GM12878 (cell line): ENCODE results near the gene ACSF3. TPM values are rescaled to one million over a fixed set of nuclear protein-coding genes. Genes with fewer than 3 reads are reported as not detected.

Experiments
- ATAC-seq: fragments of 200-7000 bp; cut with Tn5 transposase; 3 replicates; pipeline ENCODE4 v1.9.1; 2020; ENCODE audit warnings: mild to moderate bottlenecking, moderate library complexity
- BruUV-seq: library from RNA; stranded (reverse); fragments of 400-500 nt; replicated peaks from 2 replicates; lab custom pipeline; 2021; lab: Mats Ljungman, UMichigan
- CTCF ChIA-PET: fragments of 300-600 bp; sonication (Branson Sonifier 250); formaldehyde crosslinking; extraction: SDS; loops from one replicate; lab custom pipeline; 2021; ENCODE audit warnings: inconsistent platforms; lab: Yijun Ruan, JAX
- POLR2A ChIA-PET: fragments of 350-600 bp; formaldehyde crosslinking; extraction: SDS; loops from one replicate; lab custom pipeline; 2021; ENCODE audit warnings: inconsistent platforms; lab: Charles Lee
- RAD21 ChIA-PET: fragments of 300-600 bp; sonication (Branson Sonifier 250); formaldehyde crosslinking; loops from one replicate; lab custom pipeline; 2023; ENCODE audit warnings: antibody characterized with exemption; ENCODE audit not compliant: unreplicated experiment; lab: Charles Lee
- SMC1A ChIA-PET: fragments of 300-600 bp; sonication (Branson Sonifier 250); formaldehyde crosslinking; loops from one replicate; lab custom pipeline; 2023; ENCODE audit not compliant: unreplicated experiment, uncharacterized antibody; lab: Charles Lee
- DNase-seq: peaks from one replicate; pipeline ENCODE4 v3.0.0-alpha.2; 2011; ENCODE audit warnings: low read depth, low spot score
- FAIRE-seq: peaks from 3 replicates; lab custom pipeline; 2011; peaks lifted over from hg19 to GRCh38; lab: Jason Lieb, UNC
- H2AFZ ChIP-seq: 2 replicates; pipeline ENCODE4 v1.6.0; 2011; ENCODE audit warnings: low read depth, low read length, control low read depth; ENCODE audit not compliant: control insufficient read depth
- H3K27ac ChIP-seq: 2 replicates; pipeline ENCODE4 v1.5.1; 2011; ENCODE audit warnings: control low read depth; ENCODE audit not compliant: control insufficient read depth, insufficient read depth
- H3K27me3 ChIP-seq, 2 experiments: replicated peaks in 1 of 2; 2 replicates each; pipeline versions ENCODE4 v1.6.0 to v1.6.1; 2011; ENCODE audit warnings: low read length in 1 of 2; ENCODE audit not compliant: control insufficient read depth in 2 of 2, insufficient read depth in 2 of 2
- H3K36me3 ChIP-seq, 2 experiments: 2 replicates each; pipeline ENCODE4 v1.5.1; 2011; ENCODE audit warnings: low read length in 1 of 2; ENCODE audit not compliant: control insufficient read depth in 2 of 2, insufficient read depth in 2 of 2
- H3K4me1 ChIP-seq: 2 replicates; pipeline ENCODE4 v1.6.1; 2011; ENCODE audit warnings: mild to moderate bottlenecking, low read length, moderate library complexity, mixed read lengths; ENCODE audit not compliant: control insufficient read depth, insufficient read depth
- H3K4me2 ChIP-seq: 2 replicates; pipeline ENCODE4 v1.6.0; 2011; ENCODE audit warnings: control low read depth; ENCODE audit not compliant: control insufficient read depth, insufficient read depth
- H3K4me3 ChIP-seq: fragments of 200-600 bp; sonication (generic); 2 replicates; pipeline ENCODE4 v1.5.1; 2016
- H3K79me2 ChIP-seq: 2 replicates; pipeline ENCODE4 v1.6.0; 2011; ENCODE audit warnings: low read length; ENCODE audit not compliant: control insufficient read depth, insufficient read depth
- H3K9ac ChIP-seq: 2 replicates; pipeline ENCODE4 v1.8.0; 2011; ENCODE audit warnings: low read length, control low read depth, mixed read lengths; ENCODE audit not compliant: control insufficient read depth, insufficient read depth
- H3K9me3 ChIP-seq: replicated peaks from 3 replicates; pipeline ENCODE4 v1.5.1; 2011; ENCODE audit warnings: mild to moderate bottlenecking, low read length; ENCODE audit not compliant: control insufficient read depth, insufficient read depth
- H4K20me1 ChIP-seq: 2 replicates; pipeline ENCODE4 v1.6.0; 2011; ENCODE audit not compliant: control insufficient read depth, insufficient read depth
- ATF3 ChIP-seq: IDR thresholded peaks from 2 replicates; pipeline ENCODE4 v1.6.1; 2011; ENCODE audit warnings: low read depth, mild to moderate bottlenecking, low read length, moderate library complexity, borderline replicate concordance; ENCODE audit errors: extremely low read depth
- POLR2A ChIP-seq: IDR thresholded peaks from 2 replicates; pipeline ENCODE4 v1.6.1; 2011; ENCODE audit warnings: low read depth, mild to moderate bottlenecking, low read length
- WGBS: methylation state at CpG from one replicate; pipeline ENCODE4 v1.1.6; 2016; ENCODE audit warnings: low lambda C conversion rate; ENCODE audit not compliant: insufficient replicate concordance, insufficient coverage; ENCODE audit errors: missing lambda C conversion rate; 5-methylcytosine and 5-hydroxymethylcytosine counted together
- in situ Hi-C: fragments of 300-500 bp; cut with MboI; formaldehyde crosslinking; loops from 9 replicates; pipeline ENCODE4 v1.14.3; 2018; ENCODE audit warnings: mixed read lengths
- intact Hi-C: fragments of 100-400 bp; cut with micrococcal nuclease; formaldehyde crosslinking; loops from one replicate; pipeline ENCODE4 v1.14.2; 2022; ENCODE audit not compliant: unreplicated experiment
- polyA plus RNA-seq, 11 experiments: library from polyadenylated mRNA; depleted of rRNA in 4 of 11; unstranded in 6 of 11; stranded (reverse) in 5 of 11; fragments of >200 nt; fragmentation: Nextera tagmentation in 4 of 11; fragmentation: Illumina TruSeq in 1 of 11; extraction: Ambion mirVana in 4 of 11; extraction: Trizol in 1 of 11; gene quantifications; 1 replicate in 1 of 11; 2 replicates in 10 of 11; pipeline versions ENCODE4 v1.2.1 to v1.2.3, GENCODE V29; 2011 to 2016; ENCODE audit warnings: inconsistent platforms in 2 of 11, missing spikeins in 2 of 11, low read depth in 1 of 11
- total RNA-seq, 4 experiments: library from RNA; depleted of rRNA in 3 of 4; stranded (reverse); fragments of >200 nt in 3 of 4; fragmentation: Illumina TruSeq in 1 of 4; extraction: Trizol in 1 of 4; gene quantifications; 2 replicates each; pipeline versions ENCODE4 v1.2.1 to v1.2.3, GENCODE V29; 2013 to 2021

The ACSF3 gene
- total and polyA plus RNA-seq, 10 of the 15 experiments (the other 5 are each of a cell fraction or from before 2014, with no cell fraction given), result 1.0 to 44.4 (median 25.8) TPM

- WGBS, result 57% methylated on average over 24 of the region's 24 CpGs
- TF ChIP-seq POLR2A (0 out of 2 replicates have a peak, but pooled peaks have one; percentile 6), ATF3 (no peak)
- FAIRE-seq (no peak), ATAC-seq (no peak; the same call in 1 of the 3 replicates), DNase-seq (no peak)
- SMC1A ChIA-PET, result interaction anchor here (1.7 kb wide), 1 partner anchor 184 kb away, joined by 5 read pairs; no protein-coding TSS in a partner anchor
- H4K20me1 ChIP-seq, result no peaks in the 10 kb centered on the region
- in situ Hi-C loops, result no loop called here
- intact Hi-C loops, result no loop called here
- no peak overlapping the region for H3K27ac ChIP-seq
- H3K27me3 ChIP-seq, result no peaks in the 10 kb centered on the region
- H3K4me2 ChIP-seq, result no peak overlapping the region
- H3K9me3 ChIP-seq, result no peaks in the 10 kb centered on the region; the same call in 2 of the 3 replicates
- H3K9ac ChIP-seq, result no peak overlapping the region
- no peak overlapping the region for H2AFZ ChIP-seq
- BruUV-seq, result no TSS peak
- H3K36me3 ChIP-seq, result no peaks in the 10 kb centered on the region
- no peaks in the 10 kb centered on the region for H3K79me2 ChIP-seq
- CTCF ChIA-PET, result interaction anchor here (0.7 to 1.5 kb wide), 4 partner anchors 11 to 395 kb away, joined by 3 to 4 read pairs (median 4); no protein-coding TSS in a partner anchor
- POLR2A ChIA-PET, result no interaction called here
- H3K4me3 ChIP-seq, result no peak overlapping the region
- RAD21 ChIA-PET, result interaction anchor here (0.9 kb wide), 1 partner anchor 58 kb away, joined by 3 read pairs; no protein-coding TSS in a partner anchor
- H3K4me1 ChIP-seq, result no peaks in the 10 kb centered on the region
Measured at GRCh38 chr16:89155851-89156739, 62.4 kb downstream of the ACSF3 start.
